ENCODE measurements around the gene TSPYL6.
"Not testable (repeated sequence)": the region's sequence is repeated elsewhere in the genome, so short reads cannot be mapped to it uniquely, and the experiment has no call there.

Gene TSPYL6

DNA sequence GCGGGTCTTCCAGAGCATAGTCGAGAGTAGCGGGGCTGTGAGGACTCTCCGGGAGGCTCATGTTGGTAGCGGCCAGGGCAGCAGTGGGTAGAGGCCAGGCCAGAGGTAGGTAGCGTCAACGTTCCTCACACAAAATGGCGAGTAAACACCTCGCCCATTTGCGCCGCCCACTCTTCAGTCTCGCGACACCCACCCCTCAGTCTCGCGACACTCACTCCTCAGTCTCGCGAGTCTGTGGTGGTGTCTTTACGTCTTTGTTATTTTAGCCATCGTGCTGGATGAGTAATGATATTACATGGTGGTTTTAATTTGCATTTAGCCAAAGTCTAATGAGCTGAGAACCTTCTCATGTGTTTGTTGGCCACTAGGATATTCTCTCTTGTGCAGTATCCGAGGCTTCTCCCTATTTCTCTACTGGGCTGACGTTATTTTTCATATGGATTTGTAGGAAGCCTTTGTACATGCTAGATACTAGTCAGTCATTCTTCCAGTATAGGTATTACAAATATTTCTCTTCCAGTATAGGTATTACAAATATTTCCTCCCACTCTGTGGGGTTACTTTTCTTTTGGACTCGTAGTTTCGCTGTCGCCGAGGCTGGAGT is at the start of gene TSPYL6:
TSS of gene TSPYL6 (minus strand) at position 139 of the 604 bp plus-strand sequence. CDS start at position 61, 78 bp downstream.
- DNase-seq, result no peak

DNA sequence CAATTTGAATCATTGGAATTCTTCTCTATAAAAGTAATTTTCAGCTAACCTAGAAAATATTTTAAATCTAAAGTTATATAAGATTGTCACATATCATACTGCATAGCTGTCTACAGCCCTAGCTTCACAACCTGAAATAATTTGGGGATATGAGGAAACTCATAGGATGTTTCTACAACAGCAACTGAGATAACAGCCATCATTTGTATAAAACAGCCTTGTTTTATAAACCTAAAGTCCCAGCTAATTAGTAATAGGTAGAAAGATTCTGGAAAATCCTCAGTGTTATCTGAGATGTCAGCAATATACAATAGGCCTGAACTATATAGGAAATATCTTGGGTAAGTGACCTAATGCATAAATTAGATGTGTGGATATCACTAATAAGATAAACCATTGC is 47.6 kb upstream of the TSPYL6 start:
- no peak for DNase-seq

DNA sequence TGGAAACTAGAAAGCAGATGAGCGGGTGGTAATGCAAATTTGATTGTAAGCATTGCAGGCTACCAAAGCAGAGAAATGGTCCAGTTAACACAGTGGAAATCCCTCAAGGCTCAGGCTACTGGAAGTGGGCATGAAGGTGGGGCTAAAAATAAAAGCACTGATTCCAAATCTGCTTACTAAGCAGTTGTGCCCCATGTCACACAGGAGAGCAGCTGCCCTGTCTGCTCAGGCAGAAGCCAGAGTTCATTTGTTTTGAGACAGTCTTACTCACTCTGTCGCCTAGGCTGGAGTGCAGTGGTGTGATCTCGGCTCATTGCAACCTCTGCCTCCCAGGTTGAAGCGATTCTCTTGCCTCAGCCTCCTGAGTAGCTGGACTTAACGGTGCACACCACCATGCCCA is 42.5 kb upstream of the TSPYL6 start:
- DNase-seq, result no peak

DNA sequence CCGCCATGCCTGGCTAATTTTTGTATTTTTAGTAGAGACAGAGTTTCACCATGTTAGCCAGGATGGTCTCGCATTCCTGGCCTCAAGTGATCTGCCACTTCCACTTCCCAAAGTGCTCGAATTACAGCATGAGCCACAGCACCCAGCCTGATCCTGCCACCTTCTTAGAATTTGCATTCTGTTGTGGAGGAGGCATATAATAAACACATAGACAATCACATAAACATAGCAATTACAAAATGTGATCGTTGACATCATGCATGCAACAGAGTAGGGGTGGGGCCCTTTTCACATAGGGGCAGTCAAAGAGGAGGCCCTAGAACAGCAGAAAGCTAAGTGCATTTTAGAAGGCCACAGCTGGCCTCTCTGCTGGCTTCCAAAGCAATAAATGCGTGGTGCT is 39.9 kb upstream of the TSPYL6 start:
- DNase-seq, result no peak

- DNase-seq, result not testable (repeated sequence)
These were observed 38.6 kb upstream of the TSPYL6 start for GRCh38 chr2:54294665-54295064.

DNA sequence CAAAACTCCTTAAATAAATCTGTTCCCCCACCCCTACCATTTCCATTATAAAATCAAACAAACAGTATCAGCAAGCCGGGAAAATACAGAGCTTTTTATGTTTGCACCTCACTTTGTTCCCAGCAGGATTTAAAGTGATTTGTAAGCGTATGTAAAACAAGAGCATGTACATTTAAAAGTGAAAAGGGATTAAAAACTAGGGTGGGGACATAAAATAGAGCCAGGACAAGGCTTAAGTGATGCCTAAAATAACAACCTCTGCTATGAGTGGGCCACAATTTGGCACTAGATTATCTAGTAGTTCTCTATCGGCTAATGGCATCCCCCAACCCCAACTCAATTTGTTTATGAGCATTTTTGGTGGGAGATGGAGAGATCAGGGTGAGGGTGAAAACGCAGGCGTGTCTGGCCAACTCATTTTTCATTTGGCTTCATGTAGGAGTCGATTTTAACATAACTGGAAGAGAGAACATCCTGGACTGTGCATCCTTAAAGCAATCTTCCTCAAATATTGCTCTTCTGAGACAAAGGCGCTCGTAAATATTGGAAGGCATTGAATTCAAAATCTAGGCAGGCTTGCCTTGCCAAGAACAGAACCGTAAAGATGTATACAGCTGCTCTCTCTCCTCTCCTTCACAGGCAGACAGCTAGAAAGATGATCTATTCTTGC is 34.5 kb upstream of the TSPYL6 start:
- DNase-seq, result peak in 3 of 58 donors; percentile 11 to 31 (median 11)

GRCh38 chr2:54289917-54290316 is 33.9 kb upstream of the TSPYL6 start:
- peak in 2 of 58 donors; percentile 6 to 17 for DNase-seq

DNA sequence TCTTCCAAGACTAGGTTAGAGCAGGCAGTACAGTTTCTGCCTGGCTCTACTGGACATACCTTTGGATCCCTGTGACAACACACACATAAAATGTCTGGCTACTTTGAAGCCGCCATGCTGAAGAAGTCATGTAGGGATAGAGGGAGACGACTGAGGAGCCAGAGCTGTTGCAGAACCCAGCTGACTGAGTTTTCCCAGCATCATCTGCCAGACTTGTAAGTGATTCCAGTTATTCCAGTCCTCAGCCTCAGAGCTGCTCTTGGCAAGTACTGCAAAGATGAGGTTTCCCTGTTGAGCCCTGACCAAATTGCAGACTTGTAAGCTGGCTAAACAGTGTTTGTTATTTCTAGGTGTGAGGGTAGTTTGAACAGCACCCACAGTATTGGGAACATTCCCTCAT is 31.5 kb upstream of the TSPYL6 start:
- peak in 1 of 58 donors; percentile 14 for DNase-seq

DNA sequence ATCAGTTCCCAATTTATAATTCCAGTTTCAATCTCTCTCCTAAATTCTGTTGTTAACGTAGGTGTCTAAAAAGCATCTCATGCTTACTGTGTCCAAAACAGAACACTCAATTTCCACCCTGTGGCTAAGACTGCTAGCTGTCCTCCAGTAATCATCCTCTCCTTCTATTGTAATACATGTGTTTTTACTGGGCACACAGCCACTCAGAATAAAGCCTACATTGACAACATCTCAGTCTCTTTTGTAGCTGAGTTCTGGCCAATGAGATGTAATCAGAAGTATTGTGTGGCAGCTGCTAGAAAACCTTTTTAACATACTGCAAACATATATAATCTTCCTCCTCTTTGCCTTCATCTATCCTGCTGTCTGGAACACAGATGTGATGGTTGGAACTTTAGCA is 29.4 kb upstream of the TSPYL6 start:
- peak in 3 of 58 donors; percentile 3 to 23 (median 13) for DNase-seq

DNA sequence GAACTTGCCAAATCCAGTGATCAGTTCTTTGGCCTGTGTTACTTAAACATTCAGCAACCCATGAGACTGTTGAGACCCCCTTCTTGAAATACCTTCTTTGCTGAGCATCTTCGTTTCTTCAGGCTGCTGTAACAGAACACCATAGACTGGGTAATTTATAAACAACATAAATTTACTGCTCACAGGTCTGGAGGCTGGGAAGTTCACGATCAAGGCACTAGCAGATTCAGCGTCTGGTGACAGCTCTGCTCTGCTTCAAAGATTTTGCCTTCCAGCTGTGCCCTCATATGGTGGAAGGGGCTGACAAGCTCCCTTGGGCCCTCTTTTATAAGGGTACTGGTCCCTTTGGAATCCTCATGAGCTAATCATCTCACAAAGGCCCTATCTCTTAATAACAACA is 28.8 kb upstream of the TSPYL6 start:
- DNase-seq, result no peak

GRCh38 chr2:54279385-54279784 is 23.4 kb upstream of the TSPYL6 start:
- DNase-seq, result no peak

GRCh38 chr2:54275541-54275940 is 19.5 kb upstream of the TSPYL6 start:
- no peak for DNase-seq

GRCh38 chr2:54274781-54275242 is 18.8 kb upstream of the TSPYL6 start:
- DNase-seq, result peak in 1 of 58 donors; percentile 5

DNA sequence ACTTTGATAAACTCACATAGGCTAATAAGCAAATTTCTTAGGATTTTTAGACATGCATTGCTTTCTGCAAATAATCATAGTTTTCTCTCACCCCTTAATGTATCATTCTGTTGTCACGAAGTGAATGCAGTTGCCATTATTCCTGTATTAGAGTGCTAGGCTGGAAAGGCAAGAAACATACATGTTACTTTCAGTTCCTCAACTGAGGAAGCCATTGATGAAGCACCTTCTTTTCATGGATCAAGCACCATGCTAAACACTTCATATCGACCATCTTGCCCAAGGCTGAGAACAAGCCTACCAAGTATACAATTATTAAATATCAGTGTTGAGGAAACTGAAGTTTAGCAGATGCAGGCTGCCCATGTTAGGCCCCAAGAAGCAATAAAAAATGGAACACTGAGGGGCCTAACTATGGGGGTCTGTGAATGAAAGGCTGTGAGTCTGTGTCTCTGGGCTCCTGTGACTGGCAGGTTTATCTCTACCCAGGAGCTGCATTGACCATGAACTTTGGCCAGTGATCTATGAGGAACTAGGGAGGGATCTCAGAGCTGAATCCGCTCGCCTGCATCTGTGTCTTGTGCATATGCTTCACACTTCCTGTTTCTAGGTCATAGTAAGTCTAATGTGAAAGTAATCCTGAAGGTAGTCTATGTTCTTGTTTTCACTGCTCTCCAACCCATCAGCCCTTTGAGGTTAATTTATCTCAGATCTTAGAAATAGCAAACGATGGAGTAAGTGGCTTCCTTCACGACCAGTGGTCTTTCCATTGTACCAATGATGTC is 16.0 kb upstream of the TSPYL6 start:
- DNase-seq, result no peak

GRCh38 chr2:54271189-54271588 is 15.2 kb upstream of the TSPYL6 start:
- DNase-seq, result no peak

GRCh38 chr2:54267577-54267976 is 11.5 kb upstream of the TSPYL6 start:
- DNase-seq, result no peak

GRCh38 chr2:54265081-54265480 is 9.1 kb upstream of the TSPYL6 start:
- not testable (repeated sequence) for DNase-seq

DNA sequence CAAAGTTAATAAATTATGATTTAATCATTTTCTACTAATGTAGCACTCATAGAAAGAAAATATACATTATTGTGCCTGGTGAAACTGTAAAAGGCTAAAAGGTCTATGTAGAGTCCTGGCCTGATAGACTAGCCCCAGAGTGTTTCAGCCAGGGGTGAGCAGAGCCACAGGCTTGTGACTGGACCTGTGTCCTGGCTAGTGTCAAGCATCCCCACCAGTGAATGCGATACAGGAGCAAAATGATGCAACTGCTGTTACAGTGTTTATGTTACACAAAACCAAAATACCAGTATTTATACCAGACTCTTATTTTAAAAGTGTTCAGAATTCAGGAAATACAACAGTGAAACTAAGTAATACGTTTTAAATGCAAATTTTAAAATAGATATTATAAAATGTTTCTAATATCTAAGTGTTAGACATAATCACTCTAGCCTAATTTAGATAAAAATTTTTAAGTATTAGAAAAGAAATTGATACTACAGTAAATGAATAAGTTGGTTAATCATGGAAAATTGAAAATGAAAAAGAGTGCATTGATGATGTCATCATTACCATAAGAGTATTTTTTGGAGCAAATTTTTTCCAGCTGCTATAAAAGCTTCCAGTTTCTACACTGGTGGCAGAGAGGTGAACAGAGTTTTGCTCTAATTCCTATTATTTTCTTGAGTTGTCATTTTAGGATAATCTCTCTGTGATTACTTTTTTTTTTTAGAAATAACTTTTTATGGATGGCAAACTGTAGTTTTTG is 6.2 kb upstream of the TSPYL6 start:
- no peak for DNase-seq

DNA sequence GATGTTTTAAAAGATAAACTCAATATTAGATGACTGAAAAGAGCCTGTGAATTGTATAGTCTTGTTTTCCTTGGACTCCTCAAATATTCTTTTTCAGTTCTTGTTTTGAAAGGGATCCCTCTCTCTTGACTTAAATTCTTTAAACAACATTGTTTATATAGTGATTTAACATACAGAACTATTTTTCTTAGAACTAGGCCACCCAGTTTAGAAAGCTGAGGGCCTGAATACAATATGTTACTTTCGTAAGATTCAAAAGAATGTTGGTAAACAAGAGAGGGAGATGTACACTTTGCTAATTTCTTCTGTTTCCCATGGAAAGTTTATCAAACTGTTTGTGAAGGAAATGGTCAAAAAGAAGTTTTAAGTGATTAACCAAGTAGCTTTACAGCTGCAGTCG is 5.5 kb upstream of the TSPYL6 start:
- DNase-seq, result no peak

DNA sequence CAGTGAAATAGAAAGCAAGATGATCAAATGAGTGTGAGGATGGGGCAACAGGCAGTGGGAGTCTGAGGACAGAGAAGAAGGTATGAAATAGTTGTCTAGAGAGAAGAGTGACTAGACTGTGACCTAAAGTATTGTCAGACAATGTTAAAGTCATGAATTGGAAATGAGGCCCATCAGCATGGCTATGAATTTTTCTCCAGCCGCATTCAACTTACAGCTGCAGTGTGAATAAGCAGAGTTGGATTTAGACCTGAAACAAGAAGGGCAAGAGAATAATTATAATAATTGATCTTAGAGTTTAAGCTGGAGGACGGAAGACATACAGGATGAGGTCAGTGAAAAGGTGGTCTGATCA is 4.2 kb upstream of the TSPYL6 start:
- DNase-seq, result no peak

DNA sequence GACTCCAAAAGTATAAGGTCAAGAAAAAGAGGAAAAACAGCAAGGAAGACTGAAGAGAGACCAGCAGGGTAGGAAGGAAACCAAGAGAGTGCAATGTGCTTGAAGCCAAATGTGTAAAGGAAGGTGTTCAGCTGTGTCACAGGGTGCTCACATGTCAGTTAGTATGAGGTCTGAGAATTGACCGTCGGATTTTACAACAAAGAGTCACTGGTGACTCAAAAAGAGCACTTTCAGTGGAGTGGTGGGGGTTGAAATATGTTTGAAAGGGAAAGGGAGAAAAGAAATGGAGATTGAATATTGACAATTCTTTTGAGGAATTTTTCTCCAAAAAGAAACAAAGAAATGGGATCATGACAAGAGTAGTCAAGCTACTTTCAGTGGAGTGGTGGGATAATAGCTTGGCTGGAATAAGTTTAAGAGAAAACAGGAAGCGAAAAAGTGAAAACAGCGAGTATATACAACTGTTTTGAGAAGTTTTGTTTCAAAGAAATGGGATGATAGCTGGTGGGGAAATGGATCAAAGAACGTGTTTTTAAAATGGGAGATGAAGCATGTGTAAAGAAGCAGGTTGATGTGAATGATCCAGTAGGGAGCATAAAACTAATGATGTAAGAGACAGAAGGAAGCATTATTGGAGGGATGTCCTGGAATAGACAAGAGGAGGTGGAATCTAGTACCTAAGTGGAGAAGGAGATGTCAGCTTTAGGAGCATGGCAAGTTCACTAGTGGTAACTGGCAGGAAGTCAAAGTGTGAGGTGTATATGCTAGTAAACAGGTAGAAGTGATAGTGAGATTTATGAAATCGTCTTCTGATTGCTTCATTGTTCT is 3.6 kb upstream of the TSPYL6 start:
- DNase-seq, result no peak

Data from anterior cingulate cortex (tissue), 58 donors.